Ishikawa (cell line): ENCODE measurements around the gene FGF1.

ENCODE experiments used
- CEBPB ChIP-seq: IDR thresholded peaks from 2 replicates; pipeline ENCODE4 v1.6.1; 2012
- CREB1 ChIP-seq: IDR thresholded peaks from 2 replicates; pipeline ENCODE4 v1.6.1; 2012; ENCODE audit warnings: low read depth
- EGR1 ChIP-seq: IDR thresholded peaks from 2 replicates; pipeline ENCODE4 v1.6.1; 2012
- EP300 ChIP-seq: IDR thresholded peaks from 2 replicates; pipeline ENCODE4 v1.6.1; 2012; ENCODE audit warnings: borderline replicate concordance
- FOXM1 ChIP-seq: IDR thresholded peaks from 2 replicates; pipeline ENCODE4 v1.6.1; 2012; ENCODE audit warnings: low read depth, borderline replicate concordance
- NFIC ChIP-seq: IDR thresholded peaks from 2 replicates; pipeline ENCODE4 v1.6.1; 2012
- RAD21 ChIP-seq: IDR thresholded peaks from 2 replicates; pipeline ENCODE4 v1.6.1; 2012; ENCODE audit warnings: low read depth
- TAF1 ChIP-seq: IDR thresholded peaks from 2 replicates; pipeline ENCODE4 v1.6.1; 2012; ENCODE audit warnings: low read depth, mild to moderate bottlenecking
- TCF12 ChIP-seq: IDR thresholded peaks from 2 replicates; pipeline ENCODE4 v1.6.1; 2012; ENCODE audit warnings: low read depth
- TEAD4 ChIP-seq: IDR thresholded peaks from 2 replicates; pipeline ENCODE4 v1.6.1; 2012
- YY1 ChIP-seq: IDR thresholded peaks from 2 replicates; pipeline ENCODE4 v1.6.1; 2012; ENCODE audit warnings: low read depth
- ZBTB7A ChIP-seq: IDR thresholded peaks from 2 replicates; pipeline ENCODE4 v1.6.1; 2012; ENCODE audit warnings: low read depth
- TF ChIP-seq, protein P1 (sequence below): IDR thresholded peaks from 2 replicates; pipeline ENCODE4 v1.6.1; 2012
- TF ChIP-seq, protein P2 (sequence below): IDR thresholded peaks from 2 replicates; pipeline ENCODE4 v1.6.1; 2012
- TF ChIP-seq, protein P3 (sequence below): IDR thresholded peaks from 2 replicates; pipeline ENCODE4 v1.6.1; 2012; ENCODE audit warnings: low read depth, mild to moderate bottlenecking

FGF1 gene

DNA sequence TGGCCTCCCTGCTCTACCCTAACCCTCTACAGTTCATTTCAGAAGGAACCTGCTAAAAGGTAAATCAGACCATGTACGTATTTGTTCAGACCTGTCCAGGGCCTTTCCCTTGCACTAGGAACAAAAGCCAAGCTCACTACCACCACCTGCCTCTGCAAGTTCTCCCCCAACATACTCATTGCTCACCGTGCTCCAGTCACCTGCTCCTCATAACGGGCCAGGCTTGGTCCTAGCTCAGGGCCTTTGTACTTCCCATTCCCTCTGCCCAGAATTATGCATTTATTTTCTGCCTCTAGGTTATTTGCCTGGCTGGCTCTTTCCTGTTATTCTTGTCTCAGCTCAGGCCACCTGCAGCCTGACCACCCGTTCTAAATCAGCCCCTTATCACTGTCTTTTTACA lies 4.8 kb upstream of the FGF1 start:
- TF ChIP-seq ZBTB7A (no peak), CEBPB (no peak), RAD21 (no peak), FOXM1 (no peak), NFIC (no peak), TAF1 (no peak), CREB1 (no peak), EP300 (no peak), EGR1 (no peak), TEAD4 (no peak), YY1 (no peak)
- TF ChIP-seq, protein P1, sequence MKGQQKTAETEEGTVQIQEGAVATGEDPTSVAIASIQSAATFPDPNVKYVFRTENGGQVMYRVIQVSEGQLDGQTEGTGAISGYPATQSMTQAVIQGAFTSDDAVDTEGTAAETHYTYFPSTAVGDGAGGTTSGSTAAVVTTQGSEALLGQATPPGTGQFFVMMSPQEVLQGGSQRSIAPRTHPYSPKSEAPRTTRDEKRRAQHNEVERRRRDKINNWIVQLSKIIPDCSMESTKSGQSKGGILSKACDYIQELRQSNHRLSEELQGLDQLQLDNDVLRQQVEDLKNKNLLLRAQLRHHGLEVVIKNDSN: no peak
- TF ChIP-seq, protein P2, sequence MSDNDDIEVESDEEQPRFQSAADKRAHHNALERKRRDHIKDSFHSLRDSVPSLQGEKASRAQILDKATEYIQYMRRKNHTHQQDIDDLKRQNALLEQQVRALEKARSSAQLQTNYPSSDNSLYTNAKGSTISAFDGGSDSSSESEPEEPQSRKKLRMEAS: no peak

DNA sequence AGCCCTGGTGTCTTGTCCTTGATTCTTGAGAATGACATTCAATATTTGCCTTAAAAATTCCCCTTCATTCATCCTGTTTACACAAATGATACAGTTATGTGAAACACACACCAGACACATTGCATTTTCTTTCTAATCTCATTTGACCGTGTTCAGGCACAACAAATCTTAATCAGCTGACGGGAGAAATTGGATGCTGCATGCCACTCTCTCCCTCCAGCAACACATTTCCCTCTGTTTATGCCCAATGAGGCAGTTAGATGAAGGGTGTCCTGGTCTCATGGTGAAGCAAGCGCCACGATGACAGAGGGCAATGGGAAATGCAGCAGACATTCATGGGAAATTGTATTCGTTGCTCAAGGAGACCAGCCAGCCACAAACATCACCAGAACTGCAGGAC lies 3.2 kb upstream of the FGF1 start:
- TF ChIP-seq EGR1 (no peak), NFIC (no peak), CREB1 (no peak), FOXM1 (no peak), TEAD4 (no peak), CEBPB (no peak), RAD21 (no peak), TAF1 (no peak), YY1 (no peak), TCF12 (no peak), ZBTB7A (no peak), EP300 (no peak)
- TF ChIP-seq, protein P1: no peak
- TF ChIP-seq, protein P3, sequence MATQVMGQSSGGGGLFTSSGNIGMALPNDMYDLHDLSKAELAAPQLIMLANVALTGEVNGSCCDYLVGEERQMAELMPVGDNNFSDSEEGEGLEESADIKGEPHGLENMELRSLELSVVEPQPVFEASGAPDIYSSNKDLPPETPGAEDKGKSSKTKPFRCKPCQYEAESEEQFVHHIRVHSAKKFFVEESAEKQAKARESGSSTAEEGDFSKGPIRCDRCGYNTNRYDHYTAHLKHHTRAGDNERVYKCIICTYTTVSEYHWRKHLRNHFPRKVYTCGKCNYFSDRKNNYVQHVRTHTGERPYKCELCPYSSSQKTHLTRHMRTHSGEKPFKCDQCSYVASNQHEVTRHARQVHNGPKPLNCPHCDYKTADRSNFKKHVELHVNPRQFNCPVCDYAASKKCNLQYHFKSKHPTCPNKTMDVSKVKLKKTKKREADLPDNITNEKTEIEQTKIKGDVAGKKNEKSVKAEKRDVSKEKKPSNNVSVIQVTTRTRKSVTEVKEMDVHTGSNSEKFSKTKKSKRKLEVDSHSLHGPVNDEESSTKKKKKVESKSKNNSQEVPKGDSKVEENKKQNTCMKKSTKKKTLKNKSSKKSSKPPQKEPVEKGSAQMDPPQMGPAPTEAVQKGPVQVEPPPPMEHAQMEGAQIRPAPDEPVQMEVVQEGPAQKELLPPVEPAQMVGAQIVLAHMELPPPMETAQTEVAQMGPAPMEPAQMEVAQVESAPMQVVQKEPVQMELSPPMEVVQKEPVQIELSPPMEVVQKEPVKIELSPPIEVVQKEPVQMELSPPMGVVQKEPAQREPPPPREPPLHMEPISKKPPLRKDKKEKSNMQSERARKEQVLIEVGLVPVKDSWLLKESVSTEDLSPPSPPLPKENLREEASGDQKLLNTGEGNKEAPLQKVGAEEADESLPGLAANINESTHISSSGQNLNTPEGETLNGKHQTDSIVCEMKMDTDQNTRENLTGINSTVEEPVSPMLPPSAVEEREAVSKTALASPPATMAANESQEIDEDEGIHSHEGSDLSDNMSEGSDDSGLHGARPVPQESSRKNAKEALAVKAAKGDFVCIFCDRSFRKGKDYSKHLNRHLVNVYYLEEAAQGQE: no peak
- TF ChIP-seq, protein P2: no peak

DNA sequence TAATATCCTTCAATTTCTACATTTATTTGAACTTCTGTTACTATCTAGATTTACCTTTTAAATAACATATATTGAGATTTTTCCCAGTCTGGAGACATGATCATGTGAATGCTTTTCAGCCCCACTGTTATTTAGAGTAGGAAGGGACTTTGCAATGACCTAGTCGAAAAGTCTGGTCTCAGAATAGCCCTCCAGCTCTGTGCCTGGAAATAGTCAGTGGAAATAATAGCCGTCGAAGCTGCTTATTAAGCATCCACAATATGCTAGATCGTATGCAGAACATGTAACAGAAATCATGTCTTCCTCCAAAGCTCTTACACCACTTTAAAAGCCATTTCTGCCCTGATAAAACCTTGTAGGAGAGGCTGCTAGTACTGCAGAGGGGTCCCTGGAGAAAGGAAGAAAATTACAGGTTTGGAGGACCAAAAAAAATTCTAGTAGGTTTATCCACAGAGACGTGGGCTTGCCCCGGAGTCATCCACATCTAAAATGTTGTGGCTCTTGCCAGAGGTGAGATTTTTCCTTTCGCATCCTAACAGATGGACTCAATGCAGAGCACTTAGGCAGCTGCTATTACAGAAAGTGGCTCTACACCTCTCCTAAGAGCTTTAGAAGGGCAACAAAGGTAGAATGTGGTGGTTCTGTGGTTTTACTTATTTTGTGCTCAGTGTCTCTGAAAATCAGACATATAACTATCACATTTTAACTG lies 2.5 kb upstream of the FGF1 start:
- TF ChIP-seq EP300 (no peak), RAD21 (no peak), NFIC (no peak), TAF1 (no peak), ZBTB7A (no peak), EGR1 (no peak), CEBPB (no peak), FOXM1 (no peak), TEAD4 (no peak), CREB1 (no peak)
- TF ChIP-seq, protein P3: no peak

DNA sequence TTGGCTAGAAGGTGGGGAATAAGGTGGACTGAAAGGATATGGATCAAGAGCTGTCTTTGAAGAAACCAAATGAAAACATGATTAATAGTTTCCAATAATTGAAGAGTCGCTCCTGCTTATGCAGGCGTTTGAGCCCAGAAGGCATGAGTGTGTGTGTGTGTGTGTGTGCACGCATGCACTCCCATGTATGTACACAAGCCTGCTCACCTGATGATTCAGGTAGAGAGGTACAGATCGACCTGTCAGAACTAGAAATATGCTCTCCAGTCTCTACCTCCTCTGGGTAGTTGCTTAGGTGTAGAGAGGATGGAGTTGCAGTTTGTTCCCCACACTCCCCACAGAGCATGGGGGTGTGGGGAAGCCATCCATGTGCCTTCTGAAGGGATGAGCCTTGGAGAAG lies 1.1 kb upstream of the FGF1 start:
- no peak for TF ChIP-seq CREB1
- TF ChIP-seq TAF1: no peak
- no peak for TF ChIP-seq ZBTB7A
- no peak for TF ChIP-seq TEAD4
- TF ChIP-seq, protein P3: no peak
- TF ChIP-seq, protein P1: no peak
- no peak for TF ChIP-seq EP300
- no peak for TF ChIP-seq TCF12
